B cell (primary cell): ENCODE measurements around the gene NR2E3. TPM values are rescaled to one million over a fixed set of nuclear protein-coding genes. Genes with fewer than 3 reads are reported as not detected.
"Not testable (repeated sequence)": the region's sequence is repeated elsewhere in the genome, so short reads cannot be mapped to it uniquely, and the experiment has no call there.

Experiments
- ATAC-seq: fragments of 200-7000 bp; cut with Tn5 transposase; one replicate; pipeline ENCODE4 v1.10.0; 2021; ENCODE audit warnings: low read depth, mild to moderate bottlenecking, moderate number of reproducible peaks, moderate library complexity
- CTCF ChIA-PET: fragments of 350-600 bp; sonication (Branson Sonifier 250); formaldehyde crosslinking; loops from one replicate; lab custom pipeline; 2021; ENCODE audit warnings: antibody characterized with exemption, inconsistent platforms; lab: Charles Lee
- POLR2A ChIA-PET: fragments of 350-600 bp; sonication (Branson Sonifier 250); formaldehyde crosslinking; loops from one replicate; lab custom pipeline; 2021; ENCODE audit warnings: antibody characterized with exemption; lab: Charles Lee
- DNase-seq: peaks from one replicate; pipeline ENCODE4 v3.0.0; 2013
- H2AFZ ChIP-seq: 2 replicates; pipeline ENCODE4 v1.6.1; 2012; ENCODE audit warnings: mild to moderate bottlenecking, low read depth, low read length; ENCODE audit not compliant: insufficient read depth, poor library complexity, severe bottlenecking
- H3K27ac ChIP-seq, 2 donors: 1 replicate in 1 of 2; 2 replicates in 1 of 2; pipeline ENCODE4 v1.5.1; 2012 to 2013; ENCODE audit warnings: low read length in 2 of 2, mild to moderate bottlenecking in 2 of 2, moderate library complexity in 1 of 2
- H3K27me3 ChIP-seq, 4 experiments: fragments of 200-600 bp in 1 of 4; sonication (generic) in 1 of 4; replicated peaks in 1 of 4; 1 replicate in 2 of 4; 2 replicates in 2 of 4; pipeline versions ENCODE4 v1.6.1 to v1.7.0; 2013 to 2016; ENCODE audit warnings: low read length in 3 of 4, mild to moderate bottlenecking in 2 of 4, mixed read lengths in 1 of 4, moderate library complexity in 1 of 4; ENCODE audit not compliant: insufficient read depth in 4 of 4, control insufficient read depth in 3 of 4; ENCODE audit errors: control extremely low read depth in 1 of 4
- H3K36me3 ChIP-seq, 2 experiments: replicated peaks in 1 of 2; 1 replicate in 1 of 2; 2 replicates in 1 of 2; pipeline versions ENCODE4 v1.6.1 to v1.7.1; 2013; ENCODE audit warnings: low read length in 1 of 2; ENCODE audit not compliant: insufficient read depth in 2 of 2, control insufficient read depth in 1 of 2; ENCODE audit errors: control extremely low read depth in 1 of 2, extremely low read depth in 1 of 2
- H3K4me1 ChIP-seq, 2 donors: fragments of 200-600 bp in 1 of 2; sonication (generic) in 1 of 2; 1 replicate in 1 of 2; 2 replicates in 1 of 2; pipeline versions ENCODE4 v1.5.1 to v1.6.1; 2013 to 2017; ENCODE audit warnings: low read length in 2 of 2; ENCODE audit not compliant: control insufficient read depth in 2 of 2, insufficient read depth in 2 of 2
- H3K4me2 ChIP-seq: replicated peaks from 2 replicates; pipeline ENCODE3; 2012; ENCODE audit warnings: mild to moderate bottlenecking, low read depth, low read length; ENCODE audit not compliant: poor library complexity, severe bottlenecking
- H3K4me3 ChIP-seq, 5 experiments: fragments of 200-600 bp in 1 of 5; sonication (generic) in 1 of 5; 1 replicate in 3 of 5; 2 replicates in 2 of 5; pipeline versions ENCODE4 v1.5.1 to v1.7.0; 2011 to 2016; ENCODE audit warnings: low read length in 4 of 5, mild to moderate bottlenecking in 4 of 5, low read depth in 2 of 5, control low read depth in 1 of 5, moderate library complexity in 1 of 5; ENCODE audit not compliant: insufficient read depth in 1 of 5; ENCODE audit errors: control extremely low read depth in 1 of 5, extremely low read depth in 1 of 5
- H3K79me2 ChIP-seq: fragments of 200-600 bp; sonication (generic); one replicate; pipeline ENCODE4 v1.6.0; 2016; ENCODE audit warnings: low read length; ENCODE audit not compliant: control insufficient read depth, insufficient read depth
- H3K9ac ChIP-seq: fragments of 200-600 bp; sonication (generic); 2 replicates; pipeline ENCODE4 v1.6.1; 2017; ENCODE audit warnings: mild to moderate bottlenecking, low read length, moderate library complexity
- H3K9me3 ChIP-seq, 3 donors: one replicate each; pipeline versions ENCODE4 v1.6.1 to v1.7.1; 2013; ENCODE audit warnings: low read length in 2 of 3; ENCODE audit not compliant: control insufficient read depth in 2 of 3, insufficient read depth in 1 of 3; ENCODE audit errors: control extremely low read depth in 1 of 3
- H4K20me1 ChIP-seq: 2 replicates; pipeline ENCODE4 v1.6.0; 2012; ENCODE audit warnings: mild to moderate bottlenecking, low read length; ENCODE audit not compliant: insufficient read depth, control insufficient read depth, poor library complexity, severe bottlenecking
- H3K27ac Mint-ChIP-seq: one replicate; pipeline ENCODE4 v1.8.0; 2021; ENCODE audit warnings: mixed read lengths
- H3K27me3 Mint-ChIP-seq: one replicate; pipeline ENCODE4 v1.8.0; 2021; ENCODE audit warnings: mixed read lengths
- H3K4me1 Mint-ChIP-seq: one replicate; pipeline ENCODE4 v1.8.0; 2021; ENCODE audit warnings: mixed read lengths
- H3K4me3 Mint-ChIP-seq: one replicate; pipeline ENCODE4 v1.8.0; 2021; ENCODE audit warnings: mixed read lengths
- H3K9me3 Mint-ChIP-seq: one replicate; pipeline ENCODE4 v1.8.0; 2022; ENCODE audit warnings: mixed read lengths; ENCODE audit not compliant: insufficient read depth
- CTCF ChIP-seq: fragments of 200-600 bp; IDR thresholded peaks from one replicate; pipeline ENCODE4 v1.8.0; 2022; ENCODE audit warnings: antibody characterized with exemption, mild to moderate bottlenecking
- EZH2 ChIP-seq: IDR thresholded peaks from 2 replicates; pipeline ENCODE4 v1.6.1; 2012; ENCODE audit warnings: borderline replicate concordance, low read depth, mild to moderate bottlenecking, moderate library complexity, low read length; ENCODE audit not compliant: insufficient read depth, poor library complexity, severe bottlenecking
- WGBS: methylation state at CpG from one replicate; pipeline ENCODE4 v1.1.5; 2013; ENCODE audit warnings: missing lambda C conversion rate; ENCODE audit not compliant: insufficient coverage; 5-methylcytosine and 5-hydroxymethylcytosine counted together
- intact Hi-C: fragments of 100-400 bp; cut with micrococcal nuclease; formaldehyde crosslinking; loops from one replicate; pipeline ENCODE4 v1.10.0; 2022
- polyA plus RNA-seq: library from polyadenylated mRNA; depleted of rRNA; stranded (reverse); fragments of >200 nt; gene quantifications from 2 replicates; pipeline ENCODE4 v1.2.3, GENCODE V29; 2012
- total RNA-seq, 2 donors: library from RNA; stranded (reverse); fragments of 120-200 nt in 1 of 2; gene quantifications; 1 replicate in 1 of 2; 2 replicates in 1 of 2; pipeline versions ENCODE4 v1.2.3 to v1.2.4, GENCODE V29; 2013 to 2022

Gene NR2E3
- total and polyA plus RNA-seq, 2 donors (not counting 1 experiment from before 2014, with no cell fraction given), result not detected

GRCh38 chr15:71844916-71845315 lies 34.6 kb downstream of the NR2E3 start:
- Histone ChIP-seq H3K4me3 (no peak overlapping the region), H3K36me3 (peaks cover 2 to 27% of the 10 kb centered on the region in 2 experiments), H3K27ac (no peak overlapping the region), H3K4me1 (no peaks in the 10 kb centered on the region), H2AFZ (no peak overlapping the region), H3K4me2 (no peak overlapping the region), H3K9ac (no peak overlapping the region), H3K79me2 (no peaks in the 10 kb centered on the region), H3K9me3 (no peaks in the 10 kb centered on the region), H3K27me3 (no peaks in the 10 kb centered on the region), H4K20me1 (no peaks in the 10 kb centered on the region)
- TF ChIP-seq EZH2 (no peak), CTCF (no peak)
- Mint-ChIP-seq H3K27me3 (no peaks in the 10 kb centered on the region), H3K4me1 (no peaks in the 10 kb centered on the region), H3K4me3 (no peak overlapping the region), H3K27ac (no peak overlapping the region), H3K9me3 (no peaks in the 10 kb centered on the region)
- CTCF ChIA-PET, result no interaction called here
- DNase-seq, result no peak
- intact Hi-C loops, result no loop called here
- ATAC-seq, result no peak
- WGBS, result no CpG with 5 or more reads among the region's 2 CpGs
- POLR2A ChIA-PET, result no interaction called here

- CTCF ChIA-PET, result no interaction called here
- Histone ChIP-seq H3K9ac (no peak overlapping the region), H3K36me3 (peaks cover 0 to 31% of the 10 kb centered on the region in 2 experiments), H3K4me1 (no peaks in the 10 kb centered on the region), H3K9me3 (no peaks in the 10 kb centered on the region), H3K4me3 (no peak overlapping the region), H3K27ac (no peak overlapping the region), H4K20me1 (no peaks in the 10 kb centered on the region), H3K4me2 (no peak overlapping the region), H3K79me2 (no peaks in the 10 kb centered on the region), H2AFZ (no peak overlapping the region), H3K27me3 (no peaks in the 10 kb centered on the region)
- no peaks in the 10 kb centered on the region for H3K4me1 Mint-ChIP-seq
- no peak overlapping the region for H3K27ac Mint-ChIP-seq
- intact Hi-C loops, result no loop called here
- no peak overlapping the region for H3K4me3 Mint-ChIP-seq
- POLR2A ChIA-PET, result no interaction called here
- WGBS, result no CpG with 5 or more reads among the region's 1 CpG
- DNase-seq (no peak), ATAC-seq (no peak)
- H3K27me3 Mint-ChIP-seq, result no peaks in the 10 kb centered on the region
- no peaks in the 10 kb centered on the region for H3K9me3 Mint-ChIP-seq
- TF ChIP-seq CTCF (no peak), EZH2 (no peak)
These were observed 43.2 kb downstream of the NR2E3 start for GRCh38 chr15:71853543-71853942.

- H3K27me3 Mint-ChIP-seq, H3K4me3 Mint-ChIP-seq, H3K27ac Mint-ChIP-seq, ATAC-seq, H3K4me1 ChIP-seq, H4K20me1 ChIP-seq, DNase-seq, intact Hi-C loops, POLR2A ChIA-PET, H2AFZ ChIP-seq, H3K4me3 ChIP-seq, H3K79me2 ChIP-seq, H3K27me3 ChIP-seq, H3K9me3 Mint-ChIP-seq, H3K9ac ChIP-seq, H3K4me1 Mint-ChIP-seq, H3K9me3 ChIP-seq, H3K4me2 ChIP-seq, CTCF ChIA-PET, H3K27ac ChIP-seq: not testable (repeated sequence)
- peaks cover 4 to 17% of the 10 kb centered on the region in 2 experiments for H3K36me3 ChIP-seq
- WGBS, result 100% methylated on average over 1 of the region's 4 CpGs
These were observed 47.9 kb downstream of the NR2E3 start for GRCh38 chr15:71858232-71858631.
